Esophagus squamous epithelium (tissue), 5 donors: ENCODE results near the gene CTDNEP1. TPM values are rescaled to one million over a fixed set of nuclear protein-coding genes. Genes with fewer than 3 reads are reported as not detected.

ENCODE experiments used
- DNase-seq: peaks from one replicate; lab custom pipeline; 2025; lab: John Stamatoyannopoulos, UW
- H3K27ac ChIP-seq, 4 donors: fragments of 200-600 bp; sonication (generic); one replicate each; pipeline ENCODE4 v1.5.1; 2016 to 2019; ENCODE audit warnings: mild to moderate bottlenecking in 1 of 4
- H3K27me3 ChIP-seq, 4 donors: fragments of 200-600 bp; sonication (generic); 1 replicate in 3 of 4; 2 replicates in 1 of 4; pipeline versions ENCODE4 v1.5.1 to v1.6.0; 2017 to 2021; ENCODE audit warnings: antibody characterized with exemption in 1 of 4
- H3K36me3 ChIP-seq, 3 donors: fragments of 200-600 bp; sonication (generic); one replicate each; pipeline ENCODE4 v1.5.1; 2016 to 2019
- H3K4me1 ChIP-seq, 3 donors: fragments of 200-600 bp; sonication (generic); one replicate each; pipeline ENCODE4 v1.5.1; 2017 to 2019
- H3K4me3 ChIP-seq, 4 donors: fragments of 200-600 bp; sonication (generic); 1 replicate in 3 of 4; 2 replicates in 1 of 4; pipeline ENCODE4 v1.5.1; 2016 to 2019; ENCODE audit warnings: mild to moderate bottlenecking in 2 of 4, moderate library complexity in 1 of 4
- H3K9me3 ChIP-seq, 3 donors: fragments of 200-600 bp; sonication (generic); one replicate each; pipeline ENCODE4 v1.5.1; 2016 to 2019
- CTCF ChIP-seq, 6 experiments: fragments of 450-650 bp in 4 of 6; fragments of 200-600 bp in 2 of 6; sonication (generic) in 2 of 6; IDR thresholded peaks; one replicate each; pipeline ENCODE4 v1.5.1; 2016 to 2019; ENCODE audit warnings: antibody characterized with exemption in 6 of 6, mild to moderate bottlenecking in 4 of 6, moderate library complexity in 4 of 6
- POLR2A ChIP-seq, 4 donors: fragments of 450-650 bp; IDR thresholded peaks; one replicate each; pipeline ENCODE4 v1.6.1; 2017; ENCODE audit warnings: antibody characterized with exemption in 4 of 4, mild to moderate bottlenecking in 4 of 4, moderate library complexity in 3 of 4
- WGBS, 2 donors: methylation state at CpG; one replicate each; pipeline ENCODE4 v1.1.5; 2018; 5-methylcytosine and 5-hydroxymethylcytosine counted together
- intact Hi-C: fragments of 100-400 bp; cut with DNase I; formaldehyde crosslinking; loops from one replicate; pipeline ENCODE4 v1.15.0; 2022
- total RNA-seq, 4 donors: library from RNA; depleted of rRNA; stranded (reverse); fragments of >200 nt; gene quantifications; one replicate each; pipeline ENCODE4 v1.1.0, GENCODE V29; 2016
- donor health status: DM: yes; HTN: yes; CAD: no.

Gene CTDNEP1
- total RNA-seq, 4 donors from 2014 or later = 42.0 to 52.1 (median 47.8) TPM

DNA sequence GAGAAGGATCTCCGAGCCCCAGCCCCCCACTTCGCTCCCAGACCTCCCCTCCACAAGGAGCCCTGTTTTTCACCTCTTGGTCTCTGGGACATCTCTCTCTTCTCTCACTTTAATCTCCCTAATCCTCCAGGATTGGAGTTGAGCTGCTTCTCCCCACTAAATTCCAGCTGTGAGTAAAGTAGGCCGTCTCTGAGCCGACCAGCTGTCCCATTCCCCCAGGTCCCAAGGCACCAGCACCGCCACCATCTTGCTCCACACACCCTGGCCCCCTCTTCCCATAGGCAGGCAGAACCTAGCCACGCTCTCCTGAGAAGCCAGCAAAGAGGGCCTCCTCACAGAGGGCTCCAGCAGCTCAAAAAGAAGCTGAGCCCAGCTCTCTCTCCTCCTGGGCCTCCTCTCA, 32.8 kb downstream of the CTDNEP1 start:
- TF ChIP-seq POLR2A (IDR thresholded peaks at IDR 0.05) (no peak), CTCF (IDR thresholded peaks at IDR 0.05) (no peak)
- Histone ChIP-seq H3K4me1 (peaks cover 66 to 97% (median 70%) of the 10 kb centered on the region in 3 donors), H3K27me3 (no peaks in the 10 kb centered on the region), H3K4me3 (no peak overlapping the region), H3K27ac (peak overlapping the region; percentile 95 to 100 (median 98)), H3K9me3 (no peaks in the 10 kb centered on the region), H3K36me3 (peaks cover 13 to 28% (median 13%) of the 10 kb centered on the region in 3 donors)
- 71 to 83% methylated on average over 4 to 6 of the region's 6 CpGs for WGBS, 2 donors
- intact Hi-C loops = no loop called here
- no peak for DNase-seq

- H3K27ac ChIP-seq = peak overlapping the region; percentile 32 to 100 (median 98)
- H3K4me3 ChIP-seq = peak overlapping the region in 3 of 4 donors; percentile 42 to 73 (median 52)
- H3K36me3 ChIP-seq = peaks cover 7 to 22% (median 7%) of the 10 kb centered on the region in 3 donors
- WGBS, 2 donors = 43 to 65% methylated on average over 1 to 5 of the region's 6 CpGs
- no peak for TF ChIP-seq CTCF (IDR thresholded peaks at IDR 0.05)
- no peak for TF ChIP-seq POLR2A (IDR thresholded peaks at IDR 0.05)
- peaks cover 65 to 97% (median 65%) of the 10 kb centered on the region in 3 donors for H3K4me1 ChIP-seq
- no peaks in the 10 kb centered on the region for H3K9me3 ChIP-seq
- H3K27me3 ChIP-seq = no peaks in the 10 kb centered on the region
- no peak for DNase-seq
- intact Hi-C loops = no loop called here
These were observed 33.4 kb downstream of the CTDNEP1 start for GRCh38 chr17:7218166-7218565.

DNA sequence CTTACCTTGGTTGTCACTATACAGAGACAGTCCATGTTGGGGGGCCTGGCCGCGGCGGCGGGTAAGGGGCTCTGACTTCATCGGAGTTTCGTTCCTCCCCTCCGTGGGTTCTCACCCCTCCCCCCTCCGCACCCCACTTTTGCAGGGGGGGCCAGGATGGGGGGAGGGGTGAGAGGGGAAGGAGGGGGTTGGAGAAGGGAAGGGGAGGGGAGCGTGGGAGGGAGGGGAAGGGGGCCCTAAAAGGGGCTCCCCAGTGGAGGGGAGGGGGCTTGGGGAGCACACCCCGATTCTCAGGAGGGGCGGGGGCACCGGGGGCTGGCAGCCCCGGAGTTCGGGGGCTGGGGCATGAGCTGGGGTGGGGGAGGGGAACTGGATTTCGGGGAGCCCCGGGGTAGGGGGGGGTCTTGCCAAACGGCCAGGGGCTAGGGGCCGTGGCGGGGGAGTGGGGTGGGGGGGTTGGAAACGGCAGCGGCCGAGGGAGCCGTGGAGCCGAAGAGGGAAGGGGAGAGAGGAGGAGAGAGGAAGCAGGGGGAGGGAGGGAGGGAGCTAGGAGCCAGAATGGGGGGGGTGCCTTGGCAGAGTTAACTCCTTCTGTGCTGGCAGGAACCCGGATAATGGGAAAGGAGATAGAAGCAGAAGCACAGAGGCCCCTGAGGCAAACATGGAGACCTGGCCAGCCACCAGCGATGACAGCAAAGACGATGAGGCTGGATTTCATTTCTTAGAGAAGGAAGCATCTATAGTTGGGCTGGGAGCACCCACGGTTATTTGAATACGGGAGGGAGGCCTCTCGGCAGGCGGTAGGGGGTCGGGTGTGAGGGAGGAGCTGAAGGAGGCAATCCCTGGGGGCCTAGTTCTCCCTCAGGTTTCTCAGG, 34.2 kb downstream of the CTDNEP1 start:
- intact Hi-C loops = no loop called here
- Histone ChIP-seq H3K4me1 (peaks cover 59 to 89% (median 61%) of the 10 kb centered on the region in 3 donors), H3K27me3 (no peaks in the 10 kb centered on the region), H3K36me3 (peaks cover 0 to 14% (median 0%) of the 10 kb centered on the region in 3 donors), H3K27ac (peak overlapping the region; percentile 32 to 100 (median 98)), H3K9me3 (no peaks in the 10 kb centered on the region), H3K4me3 (peak overlapping the region; percentile 20 to 73 (median 47))
- TF ChIP-seq POLR2A (IDR thresholded peaks at IDR 0.05) (no peak), CTCF (IDR thresholded peaks at IDR 0.05) (no peak)
- WGBS, 2 donors = 2 to 4% methylated on average over 12 to 15 of the region's 32 CpGs
- no peak for DNase-seq

DNA sequence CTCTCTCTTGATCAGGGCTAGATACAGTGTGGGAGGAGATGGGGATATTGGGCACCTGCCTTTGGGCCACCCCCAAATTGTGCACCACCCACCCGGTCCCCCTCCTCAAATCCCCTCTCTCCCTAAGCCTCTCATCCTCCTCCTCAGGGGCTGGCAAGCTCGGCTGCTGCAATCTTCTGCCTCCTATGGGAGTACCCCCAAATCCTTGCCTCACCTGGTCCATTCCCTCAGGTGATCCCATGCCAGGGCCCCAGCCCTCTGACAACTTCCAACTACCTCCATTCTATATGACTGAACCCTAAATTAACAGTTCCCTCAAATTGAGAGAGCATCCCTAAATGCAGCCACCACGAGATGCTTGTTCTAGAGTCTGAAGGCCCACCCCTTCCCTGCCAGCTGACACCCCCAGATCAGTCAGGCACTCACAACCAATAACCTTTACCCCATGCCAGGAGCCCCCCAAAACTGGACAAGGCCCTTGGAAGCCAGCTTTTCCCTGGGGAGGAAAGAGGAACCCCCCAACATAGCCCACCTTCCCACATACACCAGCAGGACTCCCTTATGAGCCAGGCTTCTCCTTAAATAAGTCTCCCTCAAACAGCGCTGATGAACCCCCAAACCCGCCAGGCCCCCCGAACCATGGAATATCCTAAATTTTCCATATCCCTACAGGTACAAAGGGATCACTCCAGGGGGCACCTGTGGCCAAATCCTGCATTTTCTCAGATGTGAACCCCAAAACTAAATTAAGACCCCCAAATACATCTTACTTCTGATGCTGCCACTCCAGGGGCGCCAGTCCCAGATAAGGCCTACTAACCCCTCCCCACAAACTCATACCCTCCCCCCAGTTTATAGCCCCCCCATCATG, 35.1 kb downstream of the CTDNEP1 start:
- peak overlapping the region; percentile 32 to 100 (median 98) for H3K27ac ChIP-seq
- DNase-seq = no peak
- H3K4me1 ChIP-seq = peaks cover 50 to 88% (median 57%) of the 10 kb centered on the region in 3 donors
- no peaks in the 10 kb centered on the region for H3K9me3 ChIP-seq
- H3K4me3 ChIP-seq = peak overlapping the region; percentile 20 to 73 (median 47)
- intact Hi-C loops = no loop called here
- H3K27me3 ChIP-seq = no peaks in the 10 kb centered on the region
- WGBS, 2 donors = 20 to 25% methylated on average over 6 of the region's 7 CpGs
- peaks cover 0 to 5% (median 0%) of the 10 kb centered on the region in 3 donors for H3K36me3 ChIP-seq
- no peak for TF ChIP-seq POLR2A (IDR thresholded peaks at IDR 0.05)

DNA sequence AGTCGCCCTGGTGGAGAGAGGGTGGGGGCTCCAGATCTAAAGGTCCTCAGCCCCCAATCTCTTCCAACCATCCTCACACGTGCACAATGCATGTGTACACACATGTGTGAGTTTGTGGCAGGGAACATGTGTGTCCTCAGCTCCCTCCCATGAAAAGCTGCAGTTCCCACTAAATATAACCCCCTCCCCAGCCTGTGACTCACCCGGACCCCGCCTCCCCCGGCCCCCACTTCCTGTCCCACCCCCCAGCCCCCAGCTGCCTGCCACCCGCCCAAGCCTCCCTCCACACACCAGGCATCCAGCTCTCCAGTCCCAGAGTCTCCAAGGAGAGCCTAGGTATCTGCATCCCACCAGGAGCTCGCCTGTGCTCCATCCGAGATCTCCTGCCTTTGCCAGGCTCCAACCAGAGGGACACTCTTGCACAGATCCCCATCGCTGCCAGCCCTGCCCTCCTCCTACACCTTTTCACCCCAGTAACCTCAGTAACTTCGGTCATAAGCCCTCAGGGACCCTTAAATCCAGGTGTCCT, 35.8 kb downstream of the CTDNEP1 start:
- Histone ChIP-seq H3K4me3 (peak overlapping the region in 2 of 4 donors; percentile 52 to 73), H3K27me3 (no peaks in the 10 kb centered on the region), H3K27ac (peak overlapping the region; percentile 72 to 100 (median 98)), H3K9me3 (no peaks in the 10 kb centered on the region), H3K4me1 (peaks cover 43 to 84% (median 49%) of the 10 kb centered on the region in 3 donors), H3K36me3 (no peaks in the 10 kb centered on the region)
- TF ChIP-seq CTCF (IDR thresholded peaks at IDR 0.05) (no peak), POLR2A (IDR thresholded peaks at IDR 0.05) (no peak)
- intact Hi-C loops = no loop called here
- no peak for DNase-seq
- WGBS, 2 donors = 5 to 21% methylated on average over 5 to 9 of the region's 10 CpGs
